Thyroid gland (tissue), 4 donors: ENCODE results near the gene ARRDC5.

ENCODE experiments used
- CTCF ChIP-seq, 6 experiments: fragments of 200-600 bp in 3 of 6; fragments of 450-650 bp in 3 of 6; sonication (generic) in 3 of 6; IDR thresholded peaks; one replicate each; pipeline ENCODE4 v1.5.1; 2016 to 2019; ENCODE audit warnings: antibody characterized with exemption in 6 of 6, mild to moderate bottlenecking in 2 of 6, inconsistent platforms in 1 of 6, moderate library complexity in 1 of 6
- POLR2A ChIP-seq, 2 donors: fragments of 450-650 bp; IDR thresholded peaks; one replicate each; pipeline ENCODE4 v1.6.1; 2017; ENCODE audit warnings: antibody characterized with exemption in 2 of 2, mild to moderate bottlenecking in 2 of 2, moderate library complexity in 1 of 2

- TF ChIP-seq POLR2A (IDR thresholded peaks at IDR 0.05) (no peak), CTCF (IDR thresholded peaks at IDR 0.05) (no peak)
These were observed 35.9 kb downstream of the ARRDC5 start for GRCh38 chr19:4866595-4867424.
